Small intestine (tissue), 7 donors: ENCODE data around the gene SMAP1. TPM values are rescaled to one million over a fixed set of nuclear protein-coding genes. Genes with fewer than 3 reads are reported as not detected.

Source experiments
- DNase-seq, 2 donors: peaks; one replicate each; pipeline versions ENCODE4 v3.0.0 to v3.0.0-alpha.2; 2013
- FAIRE-seq: peaks from 2 replicates; lab custom pipeline; 2012; peaks lifted over from hg19 to GRCh38; lab: Jason Lieb, UNC
- H3K27ac ChIP-seq, 3 donors: one replicate each; pipeline ENCODE4 v1.5.1; 2013; ENCODE audit warnings: low read length in 2 of 3, mild to moderate bottlenecking in 2 of 3, control low read depth in 1 of 3, inconsistent platforms in 1 of 3, low read depth in 1 of 3, moderate library complexity in 1 of 3
- H3K27me3 ChIP-seq, 3 donors: one replicate each; pipeline ENCODE4 v1.6.1; 2013; ENCODE audit warnings: low read length in 3 of 3, inconsistent platforms in 1 of 3; ENCODE audit not compliant: control insufficient read depth in 3 of 3, insufficient read depth in 3 of 3
- H3K36me3 ChIP-seq, 3 donors: one replicate each; pipeline ENCODE4 v1.6.1; 2013; ENCODE audit warnings: low read length in 3 of 3, inconsistent platforms in 1 of 3, low read depth in 1 of 3, mild to moderate bottlenecking in 1 of 3, moderate library complexity in 1 of 3; ENCODE audit not compliant: control insufficient read depth in 3 of 3, insufficient read depth in 2 of 3
- H3K4me1 ChIP-seq, 3 donors: one replicate each; pipeline ENCODE4 v1.6.1; 2013; ENCODE audit warnings: low read length in 2 of 3, inconsistent platforms in 1 of 3, low read depth in 1 of 3, mild to moderate bottlenecking in 1 of 3, moderate library complexity in 1 of 3; ENCODE audit not compliant: control insufficient read depth in 3 of 3, insufficient read depth in 2 of 3
- H3K4me3 ChIP-seq, 3 donors: one replicate each; pipeline ENCODE4 v1.5.1; 2013; ENCODE audit warnings: low read length in 3 of 3, control low read depth in 1 of 3, inconsistent platforms in 1 of 3, low read depth in 1 of 3, mild to moderate bottlenecking in 1 of 3, moderate library complexity in 1 of 3
- H3K9me3 ChIP-seq, 2 donors: one replicate each; pipeline ENCODE4 v1.6.1; 2013; ENCODE audit warnings: low read depth in 1 of 2, low read length in 1 of 2; ENCODE audit not compliant: control insufficient read depth in 2 of 2, insufficient read depth in 1 of 2
- WGBS, 3 donors: extraction: QIAGEN DNeasy Blood & Tissue Kit; methylation state at CpG; one replicate each; pipeline ENCODE4 v1.1.7; 2013; 5-methylcytosine and 5-hydroxymethylcytosine counted together
- polyA plus RNA-seq, 4 donors: library from polyadenylated mRNA; stranded (reverse) in 3 of 4; unstranded in 1 of 4; fragments of 200-250 nt in 3 of 4; fragments of 120-200 nt in 1 of 4; gene quantifications; one replicate each; pipeline versions ENCODE4 v1.2.1 to v1.2.3, GENCODE V29; 2013
- donor health status: healthy with polysubstance abuse.
- donor health status: control.
- donor health status: control.
- donor health status: Bipolar disorder and iron deficiency.
- donor health status: healthy.

Gene SMAP1
- polyA plus RNA-seq, 4 donors = 25.2 to 42.1 (median 37.3) TPM

GRCh38 chr6:70706491-70707123 is 38.9 kb downstream of the SMAP1 start:
- H3K9me3 ChIP-seq = no peaks in the 10 kb centered on the region
- 1 to 2% (median 1%) methylated on average over 3 of the region's 3 CpGs for WGBS, 3 donors
- peaks cover 0 to 2% (median 0%) of the 10 kb centered on the region in 3 donors for H3K4me1 ChIP-seq
- FAIRE-seq (peak; percentile 91), DNase-seq (peak; percentile 40 to 51)
- H3K27ac ChIP-seq = no peak overlapping the region
- H3K4me3 ChIP-seq = no peak overlapping the region
- peaks cover 0 to 2% (median 0%) of the 10 kb centered on the region in 3 donors for H3K36me3 ChIP-seq
- no peaks in the 10 kb centered on the region for H3K27me3 ChIP-seq

- H3K4me1 ChIP-seq = peaks cover 0 to 2% (median 0%) of the 10 kb centered on the region in 3 donors
- H3K9me3 ChIP-seq = no peaks in the 10 kb centered on the region
- no peaks in the 10 kb centered on the region for H3K36me3 ChIP-seq
- H3K4me3 ChIP-seq = no peak overlapping the region
- WGBS, 3 donors = 40 to 60% (median 48%) methylated on average over 2 of the region's 2 CpGs
- H3K27me3 ChIP-seq = no peaks in the 10 kb centered on the region
- FAIRE-seq (no peak), DNase-seq (peak in 1 of 2 donors; percentile 54)
- no peak overlapping the region for H3K27ac ChIP-seq
Measured at GRCh38 chr6:70707893-70708292, 40.2 kb downstream of the SMAP1 start.

- Histone ChIP-seq H3K36me3 (no peaks in the 10 kb centered on the region), H3K27ac (no peak overlapping the region), H3K9me3 (no peaks in the 10 kb centered on the region), H3K27me3 (no peaks in the 10 kb centered on the region), H3K4me1 (peaks cover 0 to 2% (median 0%) of the 10 kb centered on the region in 3 donors), H3K4me3 (no peak overlapping the region)
- FAIRE-seq (peak; percentile 19), DNase-seq (peak in 1 of 2 donors; percentile 68)
- WGBS, 3 donors = 14 to 59% (median 20%) methylated on average over 2 of the region's 2 CpGs
Measured at GRCh38 chr6:70708448-70708847, 40.8 kb downstream of the SMAP1 start.

- FAIRE-seq = peak; percentile 78
- DNase-seq = peak in 1 of 2 donors; percentile 43
- peaks cover 0 to 2% (median 0%) of the 10 kb centered on the region in 3 donors for H3K4me1 ChIP-seq
- no peak overlapping the region for H3K27ac ChIP-seq
- H3K27me3 ChIP-seq = no peaks in the 10 kb centered on the region
- H3K9me3 ChIP-seq = no peaks in the 10 kb centered on the region
- WGBS, 3 donors = 57 to 85% (median 81%) methylated on average over 3 of the region's 3 CpGs
- H3K4me3 ChIP-seq = no peak overlapping the region
- no peaks in the 10 kb centered on the region for H3K36me3 ChIP-seq
Measured at GRCh38 chr6:70709826-70710225, 42.1 kb downstream of the SMAP1 start.

- H3K27ac ChIP-seq = no peak overlapping the region
- no peaks in the 10 kb centered on the region for H3K27me3 ChIP-seq
- H3K9me3 ChIP-seq = peaks cover 0 to 12% of the 10 kb centered on the region in 2 donors
- H3K4me1 ChIP-seq = peaks cover 0 to 5% (median 0%) of the 10 kb centered on the region in 3 donors
- H3K4me3 ChIP-seq = no peak overlapping the region
- FAIRE-seq (no peak), DNase-seq (no peak)
- peaks cover 0 to 3% (median 0%) of the 10 kb centered on the region in 3 donors for H3K36me3 ChIP-seq
Measured at GRCh38 chr6:70714716-70715257, 47.1 kb downstream of the SMAP1 start.

GRCh38 chr6:70717038-70717801 is 49.5 kb downstream of the SMAP1 start:
- 71 to 89% (median 77%) methylated on average over 5 of the region's 5 CpGs for WGBS, 3 donors
- peaks cover 0 to 2% (median 0%) of the 10 kb centered on the region in 3 donors for H3K4me1 ChIP-seq
- peaks cover 0 to 16% of the 10 kb centered on the region in 2 donors for H3K9me3 ChIP-seq
- no peak overlapping the region for H3K4me3 ChIP-seq
- peaks cover 0 to 3% (median 0%) of the 10 kb centered on the region in 3 donors for H3K36me3 ChIP-seq
- no peak for FAIRE-seq
- peak overlapping the region in 1 of 3 donors; percentile 42 for H3K27ac ChIP-seq
- H3K27me3 ChIP-seq = no peaks in the 10 kb centered on the region
- no peak for DNase-seq

GRCh38 chr6:70724524-70724923 is 56.8 kb downstream of the SMAP1 start:
- H3K27ac ChIP-seq = no peak overlapping the region
- no peaks in the 10 kb centered on the region for H3K27me3 ChIP-seq
- peaks cover 0 to 3% (median 0%) of the 10 kb centered on the region in 3 donors for H3K4me1 ChIP-seq
- 14 to 35% (median 20%) methylated on average over 2 of the region's 2 CpGs for WGBS, 3 donors
- H3K4me3 ChIP-seq = no peak overlapping the region
- no peaks in the 10 kb centered on the region for H3K36me3 ChIP-seq
- no peak for DNase-seq
- FAIRE-seq = no peak
- H3K9me3 ChIP-seq = peaks cover 0 to 5% of the 10 kb centered on the region in 2 donors

GRCh38 chr6:70725817-70726415 is 58.2 kb downstream of the SMAP1 start:
- 80 to 90% (median 83%) methylated on average over 3 of the region's 3 CpGs for WGBS, 3 donors
- no peaks in the 10 kb centered on the region for H3K36me3 ChIP-seq
- DNase-seq (no peak), FAIRE-seq (no peak)
- no peak overlapping the region for H3K4me3 ChIP-seq
- H3K27ac ChIP-seq = no peak overlapping the region
- H3K27me3 ChIP-seq = no peaks in the 10 kb centered on the region
- H3K4me1 ChIP-seq = peaks cover 0 to 3% (median 0%) of the 10 kb centered on the region in 3 donors
- H3K9me3 ChIP-seq = no peaks in the 10 kb centered on the region
